Ascending aorta (tissue), 2 donors: ENCODE results near the gene RNF39. TPM values are rescaled to one million over a fixed set of nuclear protein-coding genes. Genes with fewer than 3 reads are reported as not detected.

Experiments used
- DNase-seq, 2 donors: peaks; one replicate each; pipeline ENCODE4 v3.0.0-alpha.2; 2019; ENCODE audit warnings: low spot score in 2 of 2
- H3K27ac ChIP-seq, 2 donors: fragments of 200-600 bp; sonication (generic); one replicate each; pipeline ENCODE4 v1.5.1; 2016 to 2017; ENCODE audit warnings: mild to moderate bottlenecking in 1 of 2
- H3K27me3 ChIP-seq: fragments of 200-600 bp; sonication (generic); one replicate; pipeline ENCODE4 v1.5.1; 2017
- H3K36me3 ChIP-seq, 2 donors: fragments of 200-600 bp; sonication (generic); one replicate each; pipeline ENCODE4 v1.5.1; 2016
- H3K4me1 ChIP-seq, 2 donors: fragments of 200-600 bp; sonication (generic); one replicate each; pipeline ENCODE4 v1.5.1; 2016 to 2017; ENCODE audit warnings: mild to moderate bottlenecking in 1 of 2
- H3K4me3 ChIP-seq, 2 donors: fragments of 200-600 bp; sonication (generic); one replicate each; pipeline ENCODE4 v1.5.1; 2016 to 2017; ENCODE audit warnings: mild to moderate bottlenecking in 1 of 2
- H3K9me3 ChIP-seq, 2 donors: fragments of 200-600 bp; sonication (generic); one replicate each; pipeline ENCODE4 v1.5.1; 2016
- CTCF ChIP-seq, 3 experiments: fragments of 200-600 bp in 2 of 3; fragments of 450-650 bp in 1 of 3; sonication (generic) in 2 of 3; IDR thresholded peaks; one replicate each; pipeline ENCODE4 v1.5.1; 2016 to 2019; ENCODE audit warnings: antibody characterized with exemption in 3 of 3, mild to moderate bottlenecking in 1 of 3, moderate library complexity in 1 of 3
- intact Hi-C: fragments of 100-400 bp; cut with DNase I; formaldehyde crosslinking; loops from one replicate; pipeline ENCODE4 v1.15.1; 2023
- total RNA-seq: library from RNA; depleted of rRNA; stranded (reverse); fragments of >200 nt; gene quantifications from one replicate; pipeline ENCODE4 v1.1.0, GENCODE V29; 2016

The RNF39 gene
- total RNA-seq, 1 donor from 2014 or later = not detected

GRCh38 chr6:30061092-30061857 lies 14.3 kb downstream of the RNF39 start, which contains the start of gene POLR1H:
Gene POLR1H, plus strand, starts transcription at chr6:30061265. Its CDS starts 260 bp downstream, at chr6:30061525.
- Histone ChIP-seq H3K4me1 (peaks cover 3 to 16% of the 10 kb centered on the region in 2 donors), H3K27ac (peak within 1 kb of the TSS; percentile 81 to 90), H3K36me3 (peaks cover 0 to 6% of the 10 kb centered on the region in 2 donors), H3K9me3 (no peaks in the 10 kb centered on the region), H3K27me3 (no peaks in the 10 kb centered on the region), H3K4me3 (peak within 1 kb of the TSS; percentile 77 to 81)
- peak; percentile 70 to 95 for DNase-seq
- peak in 1 of 3 experiments; percentile 7 for TF ChIP-seq CTCF (IDR thresholded peaks at IDR 0.05)
- intact Hi-C loops = loop anchor here (2.0 to 10.0 kb wide), 6 partner anchors 42 to 1796 kb away; partner anchors contain the start of genes GNL1, HLA-A, PRR3 and ZSCAN26

GRCh38 chr6:30060606-30061091 lies 14.9 kb downstream of the RNF39 start:
- H3K27me3 ChIP-seq = no peaks in the 10 kb centered on the region
- DNase-seq = no peak
- no peak for TF ChIP-seq CTCF (IDR thresholded peaks at IDR 0.05)
- no peaks in the 10 kb centered on the region for H3K9me3 ChIP-seq
- H3K4me3 ChIP-seq = peak overlapping the region; percentile 77 to 81
- H3K36me3 ChIP-seq = peaks cover 0 to 6% of the 10 kb centered on the region in 2 donors
- intact Hi-C loops = loop anchor here (2.0 to 10.0 kb wide), 6 partner anchors 42 to 1796 kb away; partner anchors contain the start of genes GNL1, HLA-A, PRR3 and ZSCAN26
- peak overlapping the region; percentile 81 to 90 for H3K27ac ChIP-seq
- peaks cover 3 to 11% of the 10 kb centered on the region in 2 donors for H3K4me1 ChIP-seq

GRCh38 chr6:30055513-30055912 lies 20.1 kb downstream of the RNF39 start:
- Histone ChIP-seq H3K9me3 (no peaks in the 10 kb centered on the region), H3K27ac (no peak overlapping the region), H3K4me3 (no peak overlapping the region), H3K27me3 (no peaks in the 10 kb centered on the region), H3K4me1 (peaks cover 3% of the 10 kb centered on the region in 2 donors), H3K36me3 (peaks cover 0 to 6% of the 10 kb centered on the region in 2 donors)
- intact Hi-C loops = no loop called here
- no peak for DNase-seq
- TF ChIP-seq CTCF (IDR thresholded peaks at IDR 0.05) = no peak

GRCh38 chr6:30053682-30054081 lies 21.9 kb downstream of the RNF39 start:
- no peak for DNase-seq
- Histone ChIP-seq H3K36me3 (peaks cover 0 to 6% of the 10 kb centered on the region in 2 donors), H3K4me1 (no peaks in the 10 kb centered on the region), H3K4me3 (no peak overlapping the region), H3K9me3 (no peaks in the 10 kb centered on the region), H3K27ac (no peak overlapping the region), H3K27me3 (no peaks in the 10 kb centered on the region)
- TF ChIP-seq CTCF (IDR thresholded peaks at IDR 0.05) = no peak
- intact Hi-C loops = no loop called here

GRCh38 chr6:30047220-30047619 lies 28.3 kb downstream of the RNF39 start:
- H3K9me3 ChIP-seq = no peaks in the 10 kb centered on the region
- intact Hi-C loops = no loop called here
- no peaks in the 10 kb centered on the region for H3K4me1 ChIP-seq
- TF ChIP-seq CTCF (IDR thresholded peaks at IDR 0.05) = no peak
- no peaks in the 10 kb centered on the region for H3K36me3 ChIP-seq
- no peak for DNase-seq
- H3K27me3 ChIP-seq = no peaks in the 10 kb centered on the region
- no peak overlapping the region for H3K4me3 ChIP-seq
- H3K27ac ChIP-seq = no peak overlapping the region
